Measurements from ENCODE around the gene FBN1. TPM values are rescaled to one million over a fixed set of nuclear protein-coding genes. Genes with fewer than 3 reads are reported as not detected.

FBN1 gene
- total RNA-seq, 2 donors from 2014 or later: 12.1 to 81.9 TPM

DNA sequence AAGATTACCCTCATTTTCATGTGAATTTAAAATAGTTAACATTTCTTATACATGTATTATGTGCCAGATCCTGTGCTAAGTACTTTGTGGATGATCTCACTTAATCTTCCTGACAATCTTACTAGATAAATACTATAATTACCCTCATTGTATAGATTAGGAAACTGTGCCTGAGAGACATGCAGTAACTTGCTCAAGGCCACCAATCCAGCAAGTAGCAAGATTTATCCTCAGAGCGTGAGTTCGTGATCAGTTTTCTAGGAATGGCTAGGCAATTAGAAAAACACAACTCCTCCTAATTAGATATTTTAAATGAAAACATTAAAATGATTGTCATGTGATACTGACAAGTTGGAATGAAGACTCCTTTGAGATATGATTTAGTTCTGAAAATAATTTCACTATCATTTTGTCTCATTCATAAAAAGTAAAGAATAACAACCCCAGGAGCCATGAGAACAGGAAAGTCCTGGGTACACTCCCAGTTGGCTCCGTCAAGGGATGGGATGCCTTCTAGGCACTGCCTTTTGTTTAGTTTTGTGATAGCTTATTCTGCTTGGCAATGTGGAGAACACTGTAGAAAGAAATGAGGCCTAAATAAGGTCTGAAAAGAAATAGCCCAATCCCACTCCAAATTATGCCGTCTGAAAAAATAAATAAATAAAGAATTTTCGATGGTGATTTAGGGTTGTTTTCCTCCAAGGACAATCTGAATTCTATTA, 61.3 kb downstream of the FBN1 start:
- no peaks in the 10 kb centered on the region for H3K9me3 ChIP-seq
- no peaks in the 10 kb centered on the region for H3K4me1 ChIP-seq (replicated peaks)
- TF ChIP-seq, protein P1, sequence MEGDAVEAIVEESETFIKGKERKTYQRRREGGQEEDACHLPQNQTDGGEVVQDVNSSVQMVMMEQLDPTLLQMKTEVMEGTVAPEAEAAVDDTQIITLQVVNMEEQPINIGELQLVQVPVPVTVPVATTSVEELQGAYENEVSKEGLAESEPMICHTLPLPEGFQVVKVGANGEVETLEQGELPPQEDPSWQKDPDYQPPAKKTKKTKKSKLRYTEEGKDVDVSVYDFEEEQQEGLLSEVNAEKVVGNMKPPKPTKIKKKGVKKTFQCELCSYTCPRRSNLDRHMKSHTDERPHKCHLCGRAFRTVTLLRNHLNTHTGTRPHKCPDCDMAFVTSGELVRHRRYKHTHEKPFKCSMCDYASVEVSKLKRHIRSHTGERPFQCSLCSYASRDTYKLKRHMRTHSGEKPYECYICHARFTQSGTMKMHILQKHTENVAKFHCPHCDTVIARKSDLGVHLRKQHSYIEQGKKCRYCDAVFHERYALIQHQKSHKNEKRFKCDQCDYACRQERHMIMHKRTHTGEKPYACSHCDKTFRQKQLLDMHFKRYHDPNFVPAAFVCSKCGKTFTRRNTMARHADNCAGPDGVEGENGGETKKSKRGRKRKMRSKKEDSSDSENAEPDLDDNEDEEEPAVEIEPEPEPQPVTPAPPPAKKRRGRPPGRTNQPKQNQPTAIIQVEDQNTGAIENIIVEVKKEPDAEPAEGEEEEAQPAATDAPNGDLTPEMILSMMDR (IDR thresholded peaks at IDR 0.05): no peak
- no peak for TF ChIP-seq POLR2AphosphoS5 (IDR thresholded peaks at IDR 0.05)
- no peak for TF ChIP-seq POLR2A (IDR thresholded peaks at IDR 0.05)
- H3K4me3 ChIP-seq: no peak overlapping the region
- WGBS: 75% methylated on average over 5 of the region's 5 CpGs
- no peaks in the 10 kb centered on the region for H3K27me3 ChIP-seq (replicated peaks; ENCODE audit: insufficient read depth)
- no peaks in the 10 kb centered on the region for H3K36me3 ChIP-seq
- DNase-seq (ENCODE audit: low spot score): no peak
- intact Hi-C loops (cut with DNase I): no loop called here
- H3K27ac ChIP-seq: no peak overlapping the region

DNA sequence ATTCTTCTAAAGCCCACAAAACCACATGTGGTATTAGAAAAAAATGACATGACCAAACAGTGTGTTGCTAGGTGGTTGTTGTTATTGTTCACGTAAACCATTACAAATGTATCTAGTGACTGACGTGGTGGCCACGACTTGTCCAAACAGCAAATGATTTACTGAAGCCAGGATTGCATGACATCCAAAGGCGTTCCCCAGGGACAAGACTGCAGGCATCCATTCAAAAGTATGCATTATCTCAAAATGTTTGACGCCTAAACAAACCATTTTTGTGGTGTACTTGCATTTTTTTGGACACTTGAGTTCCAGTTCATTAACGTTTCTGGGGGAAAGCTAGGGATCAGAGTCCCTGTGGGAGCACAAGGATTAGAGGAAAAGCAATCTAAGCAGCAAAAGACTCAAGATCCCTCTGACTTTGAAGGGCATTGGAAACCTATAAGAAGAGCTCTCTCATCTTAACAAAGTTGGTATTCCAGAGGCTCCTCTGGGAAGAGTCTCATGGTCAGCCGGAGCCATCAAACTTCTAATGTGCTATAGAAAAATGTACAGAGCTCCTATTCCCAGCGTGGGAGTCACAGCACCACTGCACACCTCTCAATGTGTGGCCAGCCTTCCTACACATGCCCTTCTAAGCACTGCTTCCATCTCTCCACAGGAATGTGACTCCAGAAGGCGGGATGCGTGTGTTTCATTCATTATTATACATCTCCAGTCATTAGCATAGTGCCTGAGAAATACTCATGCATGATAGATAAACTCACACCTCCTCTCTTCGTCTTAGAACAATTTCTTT, 62.9 kb downstream of the FBN1 start:
- TF ChIP-seq POLR2AphosphoS5 (IDR thresholded peaks at IDR 0.05): no peak
- TF ChIP-seq POLR2A (IDR thresholded peaks at IDR 0.05): no peak
- TF ChIP-seq, protein P1 (IDR thresholded peaks at IDR 0.05): no peak
- 74% methylated on average over 11 of the region's 11 CpGs for WGBS
- no peak for DNase-seq (ENCODE audit: low spot score)
- no peaks in the 10 kb centered on the region for H3K36me3 ChIP-seq
- intact Hi-C loops (cut with DNase I): no loop called here
- no peaks in the 10 kb centered on the region for H3K27me3 ChIP-seq (replicated peaks; ENCODE audit: insufficient read depth)
- H3K4me1 ChIP-seq (replicated peaks): no peaks in the 10 kb centered on the region
- H3K9me3 ChIP-seq: no peaks in the 10 kb centered on the region
- no peak overlapping the region for H3K4me3 ChIP-seq
- H3K27ac ChIP-seq: no peak overlapping the region

DNA sequence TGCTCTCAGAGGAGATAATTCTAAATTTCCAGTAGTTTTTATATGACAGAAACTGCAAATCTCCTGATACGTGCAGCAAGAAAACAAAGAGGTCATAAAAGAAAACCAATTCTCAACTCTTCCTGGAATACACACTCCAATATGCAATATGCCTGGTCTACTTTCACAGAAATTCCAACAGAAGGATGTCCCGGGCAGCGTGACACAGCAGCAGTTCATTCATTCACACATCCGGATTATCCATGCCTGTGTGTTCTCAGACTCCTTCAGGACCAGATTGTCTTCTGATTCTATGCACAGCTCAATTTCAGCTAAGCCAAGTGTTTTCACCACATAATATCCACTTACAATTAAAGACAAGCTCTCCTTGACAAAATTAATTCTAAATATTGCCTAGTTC, 64.3 kb downstream of the FBN1 start:
- H3K27me3 ChIP-seq (replicated peaks; ENCODE audit: insufficient read depth): no peaks in the 10 kb centered on the region
- no peak overlapping the region for H3K4me3 ChIP-seq
- intact Hi-C loops (cut with DNase I): no loop called here
- no peaks in the 10 kb centered on the region for H3K9me3 ChIP-seq
- H3K36me3 ChIP-seq: no peaks in the 10 kb centered on the region
- H3K4me1 ChIP-seq (replicated peaks): no peaks in the 10 kb centered on the region
- no peak for DNase-seq (ENCODE audit: low spot score)
- 85% methylated on average over 4 of the region's 4 CpGs for WGBS
- H3K27ac ChIP-seq: no peak overlapping the region
- TF ChIP-seq POLR2A (IDR thresholded peaks at IDR 0.05) (no peak), POLR2AphosphoS5 (IDR thresholded peaks at IDR 0.05) (no peak)
- TF ChIP-seq, protein P1 (IDR thresholded peaks at IDR 0.05): no peak

DNA sequence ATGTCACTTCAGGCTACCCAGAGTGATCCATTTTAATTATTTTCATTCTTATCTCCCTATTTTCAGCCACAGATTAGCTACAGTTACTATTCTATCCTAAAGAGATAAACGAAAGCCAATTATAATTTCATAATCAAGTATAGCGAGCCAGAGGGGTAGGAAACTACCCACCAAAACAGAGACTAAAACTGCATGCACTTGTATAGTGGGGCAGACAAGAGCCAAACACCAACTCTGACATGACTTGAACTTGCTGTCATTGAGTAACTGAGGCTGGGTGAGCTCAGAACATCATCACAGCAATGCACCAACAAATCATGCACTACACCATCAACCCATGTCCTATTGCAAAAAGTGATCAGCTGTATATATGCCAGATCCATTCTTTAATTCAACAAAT, 64.8 kb downstream of the FBN1 start:
- TF ChIP-seq POLR2A (IDR thresholded peaks at IDR 0.05) (no peak), POLR2AphosphoS5 (IDR thresholded peaks at IDR 0.05) (no peak)
- TF ChIP-seq, protein P1 (IDR thresholded peaks at IDR 0.05): no peak
- 89% methylated on average over 2 of the region's 2 CpGs for WGBS

More for the DNA sequence above, 64.8 kb downstream of the FBN1 start:
- intact Hi-C loops (cut with DNase I): no loop called here
- Histone ChIP-seq H3K27me3 (replicated peaks; ENCODE audit: insufficient read depth) (no peaks in the 10 kb centered on the region), H3K4me1 (replicated peaks) (no peaks in the 10 kb centered on the region), H3K27ac (no peak overlapping the region), H3K4me3 (no peak overlapping the region), H3K9me3 (no peaks in the 10 kb centered on the region), H3K36me3 (no peaks in the 10 kb centered on the region)
- DNase-seq (ENCODE audit: low spot score): no peak
